ENCODE measurements around the gene AAGAB. TPM values are rescaled to one million over a fixed set of nuclear protein-coding genes. Genes with fewer than 3 reads are reported as not detected.

Gene AAGAB
- total RNA-seq, 4 donors from 2014 or later, result 39.7 to 343 (median 54.1) TPM

- Histone ChIP-seq H3K4me3 (no peak overlapping the region), H3K27ac (no peak overlapping the region), H3K9me3 (no peaks in the 10 kb centered on the region), H3K4me1 (peaks cover 0 to 7% (median 3%) of the 10 kb centered on the region in 4 donors), H3K36me3 (peaks cover 0 to 9% (median 0%) of the 10 kb centered on the region in 4 donors), H3K27me3 (no peaks in the 10 kb centered on the region)
- DNase-seq, result no peak
- WGBS, 2 donors (ENCODE audit: low coverage in 1 of 2), result 89 to 90% methylated on average over 4 of the region's 4 CpGs
- intact Hi-C loops (cut with DNase I; ENCODE audit: low total_unique reads), result no loop called here
- in situ Hi-C loops (cut with MboI; ENCODE audit: low pct_ligation_motif_present in 1 of 4, low pct_unique_long_range_greater_than_20kb in 1 of 4, low sequenced_read_pairs in 3 of 4), result no loop called here
- TF ChIP-seq CTCF (IDR thresholded peaks at IDR 0.05) (no peak), POLR2AphosphoS5 (IDR thresholded peaks at IDR 0.05) (no peak)
Measured at GRCh38 chr15:67199391-67199790, 55.1 kb downstream of the AAGAB start.

- H3K27ac ChIP-seq, result no peak overlapping the region
- DNase-seq, result no peak
- WGBS, 2 donors (ENCODE audit: low coverage in 1 of 2), result 88 to 100% methylated on average over 3 to 7 of the region's 7 CpGs
- in situ Hi-C loops (cut with MboI; ENCODE audit: low pct_ligation_motif_present in 1 of 4, low pct_unique_long_range_greater_than_20kb in 1 of 4, low sequenced_read_pairs in 3 of 4), result no loop called here
- H3K9me3 ChIP-seq, result no peaks in the 10 kb centered on the region
- no peaks in the 10 kb centered on the region for H3K27me3 ChIP-seq
- intact Hi-C loops (cut with DNase I; ENCODE audit: low total_unique reads), result no loop called here
- peaks cover 0 to 7% (median 3%) of the 10 kb centered on the region in 4 donors for H3K4me1 ChIP-seq
- H3K36me3 ChIP-seq, result peaks cover 0 to 9% (median 0%) of the 10 kb centered on the region in 4 donors
- TF ChIP-seq POLR2A (IDR thresholded peaks at IDR 0.05), result no peak
- TF ChIP-seq CTCF (IDR thresholded peaks at IDR 0.05), result no peak
- TF ChIP-seq EP300 (IDR thresholded peaks at IDR 0.05; ENCODE audit: low read depth), result no peak
- TF ChIP-seq POLR2AphosphoS5 (IDR thresholded peaks at IDR 0.05), result no peak
- no peak overlapping the region for H3K4me3 ChIP-seq
Measured at GRCh38 chr15:67198157-67198754, 56.2 kb downstream of the AAGAB start.

- no peaks in the 10 kb centered on the region for H3K9me3 ChIP-seq
- H3K4me3 ChIP-seq, result no peak overlapping the region
- intact Hi-C loops (cut with DNase I; ENCODE audit: low total_unique reads), result no loop called here
- H3K27me3 ChIP-seq, result no peaks in the 10 kb centered on the region
- in situ Hi-C loops (cut with MboI; ENCODE audit: low pct_ligation_motif_present in 1 of 4, low pct_unique_long_range_greater_than_20kb in 1 of 4, low sequenced_read_pairs in 3 of 4), result no loop called here
- peaks cover 0 to 5% (median 0%) of the 10 kb centered on the region in 4 donors for H3K36me3 ChIP-seq
- peaks cover 0 to 7% (median 3%) of the 10 kb centered on the region in 4 donors for H3K4me1 ChIP-seq
- H3K27ac ChIP-seq, result peak overlapping the region in 1 of 4 donors; percentile 49
- no peak for TF ChIP-seq EP300 (IDR thresholded peaks at IDR 0.05; ENCODE audit: low read depth)
- TF ChIP-seq POLR2AphosphoS5 (IDR thresholded peaks at IDR 0.05), result no peak
- TF ChIP-seq CTCF (IDR thresholded peaks at IDR 0.05), result no peak
- no peak for TF ChIP-seq POLR2A (IDR thresholded peaks at IDR 0.05)
- no peak for DNase-seq
- WGBS, 2 donors (ENCODE audit: low coverage in 1 of 2), result 87% methylated on average over 2 of the region's 2 CpGs; no CpG with 5 or more reads in 1 of the 2 donors
Measured at GRCh38 chr15:67197364-67197695, 57.1 kb downstream of the AAGAB start.

GRCh38 chr15:67196672-67197363, 57.6 kb downstream of the AAGAB start:
- 30 to 64% methylated on average over 5 to 8 of the region's 8 CpGs for WGBS, 2 donors (ENCODE audit: low coverage in 1 of 2)
- no peak for DNase-seq
- in situ Hi-C loops (cut with MboI; ENCODE audit: low pct_ligation_motif_present in 1 of 4, low pct_unique_long_range_greater_than_20kb in 1 of 4, low sequenced_read_pairs in 3 of 4) (no loop called here), intact Hi-C loops (cut with DNase I; ENCODE audit: low total_unique reads) (no loop called here)
- Histone ChIP-seq H3K27ac (peak overlapping the region in 2 of 4 donors; percentile 22 to 49), H3K9me3 (no peaks in the 10 kb centered on the region), H3K36me3 (peaks cover 0 to under 1% (median 0%) of the 10 kb centered on the region in 4 donors), H3K4me1 (peaks cover 0 to 7% (median 3%) of the 10 kb centered on the region in 4 donors), H3K4me3 (no peak overlapping the region), H3K27me3 (no peaks in the 10 kb centered on the region)
- TF ChIP-seq POLR2AphosphoS5 (IDR thresholded peaks at IDR 0.05) (peak in 1 of 3 donors; percentile 23), CTCF (IDR thresholded peaks at IDR 0.05) (no peak)
